ENCODE measurements around the gene SLC35G4.
"Not testable (repeated sequence)": the region's sequence is repeated elsewhere in the genome, so short reads cannot be mapped to it uniquely, and the experiment has no call there.

SLC35G4 gene

DNA sequence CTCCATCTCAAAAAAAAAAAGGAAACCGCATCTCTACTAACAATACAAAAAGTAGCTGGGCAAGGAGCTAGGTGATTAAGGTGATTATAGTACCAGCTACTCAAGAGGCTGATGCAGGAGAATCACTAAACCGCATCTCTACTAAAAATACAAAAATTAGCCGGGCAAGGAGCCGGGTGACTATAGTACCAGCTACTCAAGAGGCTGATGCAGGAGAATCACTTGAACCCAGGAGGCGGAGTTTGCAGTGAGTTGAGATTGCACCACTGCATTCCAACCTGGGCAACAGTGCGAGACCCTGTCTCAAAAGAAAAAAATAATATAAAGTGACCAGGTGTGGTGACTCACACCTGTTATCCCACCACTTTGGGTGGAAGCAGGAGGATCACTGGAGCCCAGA lies 5.6 kb downstream of the SLC35G4 start:
- DNase-seq: not testable (repeated sequence)

DNA sequence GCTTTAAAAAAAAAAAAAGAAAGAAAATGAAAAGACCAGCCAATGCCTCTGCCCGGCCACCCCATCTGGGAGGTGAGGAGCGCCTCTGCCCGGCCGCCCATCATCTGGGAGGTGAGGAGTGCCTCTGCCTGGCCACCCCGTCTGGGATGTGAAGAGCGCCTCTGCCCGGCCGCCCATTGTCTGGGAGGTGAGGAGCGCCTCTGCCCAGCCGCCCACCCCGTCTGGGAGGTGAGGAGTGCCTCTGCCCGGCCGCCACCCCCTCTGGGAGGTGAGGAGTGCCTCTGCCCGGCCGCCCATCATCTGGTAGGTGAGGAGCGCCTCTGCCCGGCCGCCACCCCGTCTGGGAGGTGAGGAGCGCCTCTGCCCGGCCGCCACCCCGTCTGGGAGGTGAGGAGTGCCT lies 37.9 kb downstream of the SLC35G4 start:
- DNase-seq: not testable (repeated sequence)

GRCh38 chr18:11647804-11648203 lies 38.4 kb downstream of the SLC35G4 start:
- not testable (repeated sequence) for DNase-seq

- no peak for DNase-seq
These were observed 40.4 kb downstream of the SLC35G4 start for GRCh38 chr18:11649839-11650238.

DNA sequence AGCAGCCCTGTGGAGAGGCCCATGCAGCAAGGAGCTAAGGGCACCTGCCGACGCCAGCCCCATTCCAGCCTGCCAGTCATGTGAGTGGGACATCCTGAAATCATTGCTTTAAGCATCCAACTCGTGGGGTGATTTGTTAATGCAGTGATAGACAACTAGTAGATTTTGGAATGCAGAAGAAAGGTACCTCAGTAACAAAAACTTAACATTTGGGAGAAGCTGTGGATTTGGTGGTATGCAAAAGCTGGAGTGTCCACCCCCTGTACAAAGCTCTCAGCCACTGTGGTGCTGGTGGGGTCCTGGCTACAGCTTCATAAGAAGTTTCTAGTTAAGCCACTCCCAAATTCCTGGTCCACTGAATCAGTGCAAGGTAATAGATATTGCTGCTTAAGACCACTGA lies 42.5 kb downstream of the SLC35G4 start:
- no peak for DNase-seq

DNA sequence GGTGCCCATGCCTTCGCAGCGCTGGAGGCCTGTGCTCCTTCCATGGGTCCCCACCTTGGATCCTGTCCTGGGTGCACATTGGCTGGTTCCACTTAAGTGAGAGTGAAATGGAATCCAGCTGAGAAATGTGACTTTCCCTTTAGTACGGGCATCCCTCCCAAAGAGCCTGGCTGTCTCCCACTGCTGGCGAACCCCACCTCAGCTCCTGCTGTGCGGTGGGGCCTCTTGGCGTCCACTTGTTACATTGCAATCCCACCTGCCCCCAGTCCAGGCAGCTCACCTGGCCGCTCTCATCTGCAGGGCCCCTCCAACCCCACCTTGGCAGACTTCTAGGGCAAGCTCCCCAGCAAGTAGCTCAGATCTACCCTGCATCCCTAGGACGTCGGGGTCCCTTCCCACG lies 44.1 kb downstream of the SLC35G4 start:
- DNase-seq: no peak

DNA sequence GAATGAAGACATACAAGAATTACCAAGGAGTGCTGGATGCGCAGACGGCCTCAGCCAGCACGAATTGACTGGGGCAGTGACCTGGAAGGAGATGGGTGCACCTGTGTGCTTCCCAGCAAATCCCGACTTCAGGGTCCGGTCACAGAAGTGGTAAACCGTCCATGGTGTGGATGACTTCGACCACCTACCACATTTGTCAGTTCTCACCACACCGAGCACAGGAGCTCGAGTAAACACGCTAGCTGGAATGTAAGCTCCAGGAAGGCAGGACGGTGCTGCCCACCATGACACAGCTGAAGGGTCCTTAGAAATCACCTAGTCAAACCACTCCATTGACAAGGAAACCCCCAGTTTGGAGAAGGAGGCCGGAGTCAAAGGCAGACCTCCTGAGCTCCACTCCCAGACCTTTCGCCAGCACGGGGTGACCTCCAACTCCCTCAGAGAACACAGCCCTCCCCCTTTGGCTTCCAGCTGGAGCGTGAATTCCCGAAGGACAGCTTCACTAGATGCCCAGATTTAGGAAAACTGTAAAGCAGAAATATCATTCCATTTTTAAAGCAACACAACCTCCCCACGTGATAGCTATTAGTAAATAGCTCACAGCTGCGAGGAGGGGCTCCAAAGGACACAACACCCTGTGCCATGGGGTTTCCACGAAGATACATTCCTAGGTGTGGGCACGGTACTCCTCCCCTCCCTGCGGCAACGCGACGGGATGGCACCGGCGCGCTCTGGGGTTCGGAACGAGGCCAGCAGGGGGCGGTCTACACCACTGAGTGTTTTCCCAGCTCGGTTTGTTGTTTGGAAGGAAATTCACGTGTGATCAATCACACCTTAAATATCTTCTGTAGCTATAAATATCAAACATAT lies 45.6 kb downstream of the SLC35G4 start:
- DNase-seq: peak; percentile 78

- no peak for DNase-seq
These were observed 46.2 kb downstream of the SLC35G4 start for GRCh38 chr18:11655606-11655932.

- no peak for DNase-seq
These were observed 47.8 kb downstream of the SLC35G4 start for GRCh38 chr18:11657152-11657551.

DNA sequence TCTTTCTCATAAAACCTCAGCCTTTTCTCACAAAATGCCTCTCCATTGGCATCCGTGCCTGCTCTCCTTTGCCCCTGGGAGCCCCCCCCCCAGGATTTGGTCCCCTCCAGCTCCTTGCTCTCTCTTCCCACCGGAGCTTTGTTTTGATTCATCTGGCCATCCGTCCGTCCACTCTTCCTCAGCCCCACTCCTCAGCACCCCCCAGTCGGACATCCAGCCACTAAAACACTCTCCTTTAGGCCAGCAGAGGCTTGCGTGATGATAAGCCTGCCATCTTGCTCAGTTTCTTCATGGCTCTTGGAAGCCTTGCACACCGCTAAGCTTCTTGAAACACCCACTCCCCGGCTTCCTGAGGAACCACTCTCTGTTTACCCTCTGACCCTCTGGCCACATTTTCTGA lies 48.2 kb downstream of the SLC35G4 start:
- DNase-seq: no peak

GRCh38 chr18:11658019-11658418 lies 48.6 kb downstream of the SLC35G4 start:
- DNase-seq: no peak

DNA sequence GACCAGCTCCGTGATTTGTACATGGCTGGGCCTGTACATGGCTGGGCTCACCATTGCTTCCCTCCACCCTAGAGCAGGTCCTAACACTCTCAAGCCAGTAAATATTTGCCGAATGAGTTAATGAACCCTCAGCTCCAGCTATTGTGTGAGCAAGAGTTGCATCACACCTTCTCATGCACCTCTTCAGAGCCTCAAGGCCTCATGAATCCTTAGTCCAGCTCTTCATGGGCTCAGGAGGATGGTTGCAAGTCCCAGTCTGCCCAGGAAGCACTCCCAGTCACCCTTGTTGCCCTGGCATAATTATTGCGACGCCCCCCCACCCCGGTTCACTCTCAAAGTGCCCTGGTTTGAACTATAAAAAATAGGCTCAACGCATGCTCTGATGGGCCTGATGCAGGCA lies 49.6 kb downstream of the SLC35G4 start:
- no peak for DNase-seq
